Ureter (tissue), 1 donor: ENCODE results near the gene HIC2. TPM values are rescaled to one million over a fixed set of nuclear protein-coding genes. Genes with fewer than 3 reads are reported as not detected.
A peak's percentile ranks its signal among the peaks of the same experiment; 100 is the strongest.
"Not testable (repeated sequence)": the region's sequence is repeated elsewhere in the genome, so short reads cannot be mapped to it uniquely, and the experiment has no call there.

ENCODE experiments used
- DNase-seq: peaks from one replicate; pipeline ENCODE4 v3.0.0-alpha.2; 2020; ENCODE audit warnings: low spot score
- total RNA-seq: library from RNA; stranded (reverse); gene quantifications from one replicate; pipeline ENCODE4 v1.2.4, GENCODE V29; 2023
- donor health status: DM: yes; HTN: yes; CAD: no.

HIC2 gene
- 4.0 TPM for total RNA-seq

- DNase-seq = not testable (repeated sequence)
Observed at GRCh38 chr22:21417227-21417746, at the start of gene HIC2. TSS of gene HIC2 (plus strand) at chr22:21417371. CDS start at chr22:21442832, 25,461 bp downstream.

- DNase-seq = not testable (repeated sequence)
Observed at GRCh38 chr22:21368603-21369310, 48.4 kb upstream of the HIC2 start.

- not testable (repeated sequence) for DNase-seq
Observed at GRCh38 chr22:21375880-21376279, 41.3 kb upstream of the HIC2 start.

- DNase-seq = not testable (repeated sequence)
Observed at GRCh38 chr22:21383701-21384467, 33.3 kb upstream of the HIC2 start, which contains the start of gene RIMBP3B. TSS of gene RIMBP3B (plus strand) at chr22:21383751. CDS start at chr22:21383859, 108 bp downstream.

- DNase-seq = not testable (repeated sequence)
Observed at GRCh38 chr22:21384468-21385357, 32.5 kb upstream of the HIC2 start.

- DNase-seq = not testable (repeated sequence)
Observed at GRCh38 chr22:21389480-21389879, 27.7 kb upstream of the HIC2 start.

GRCh38 chr22:21390013-21390412, 27.2 kb upstream of the HIC2 start:
- not testable (repeated sequence) for DNase-seq

GRCh38 chr22:21394613-21395012, 22.6 kb upstream of the HIC2 start:
- DNase-seq = not testable (repeated sequence)

GRCh38 chr22:21401197-21401969, 15.8 kb upstream of the HIC2 start:
- not testable (repeated sequence) for DNase-seq

- DNase-seq = not testable (repeated sequence)
Observed at GRCh38 chr22:21402763-21403314, 14.3 kb upstream of the HIC2 start.

GRCh38 chr22:21407139-21407538, 10.0 kb upstream of the HIC2 start:
- DNase-seq = not testable (repeated sequence)

- not testable (repeated sequence) for DNase-seq
Observed at GRCh38 chr22:21407792-21408191, 9.4 kb upstream of the HIC2 start.

GRCh38 chr22:21416375-21416774, 796 bp upstream of the HIC2 start:
- not testable (repeated sequence) for DNase-seq

- DNase-seq = peak; percentile 25
Observed at GRCh38 chr22:21417853-21418252, 682 bp downstream of the HIC2 start.

- peak; percentile 36 for DNase-seq
Observed at GRCh38 chr22:21418974-21419638, 1.9 kb downstream of the HIC2 start.

- DNase-seq = not testable (repeated sequence)
Observed at GRCh38 chr22:21420180-21420763, 3.1 kb downstream of the HIC2 start.

GRCh38 chr22:21424084-21424709, 7.0 kb downstream of the HIC2 start:
- DNase-seq = not testable (repeated sequence)

- not testable (repeated sequence) for DNase-seq
Observed at GRCh38 chr22:21434378-21435233, 17.4 kb downstream of the HIC2 start.
